ENCODE results near the gene LDB1.
A peak's percentile ranks its signal among the peaks of the same experiment; 100 is the strongest.

Gene LDB1

DNA sequence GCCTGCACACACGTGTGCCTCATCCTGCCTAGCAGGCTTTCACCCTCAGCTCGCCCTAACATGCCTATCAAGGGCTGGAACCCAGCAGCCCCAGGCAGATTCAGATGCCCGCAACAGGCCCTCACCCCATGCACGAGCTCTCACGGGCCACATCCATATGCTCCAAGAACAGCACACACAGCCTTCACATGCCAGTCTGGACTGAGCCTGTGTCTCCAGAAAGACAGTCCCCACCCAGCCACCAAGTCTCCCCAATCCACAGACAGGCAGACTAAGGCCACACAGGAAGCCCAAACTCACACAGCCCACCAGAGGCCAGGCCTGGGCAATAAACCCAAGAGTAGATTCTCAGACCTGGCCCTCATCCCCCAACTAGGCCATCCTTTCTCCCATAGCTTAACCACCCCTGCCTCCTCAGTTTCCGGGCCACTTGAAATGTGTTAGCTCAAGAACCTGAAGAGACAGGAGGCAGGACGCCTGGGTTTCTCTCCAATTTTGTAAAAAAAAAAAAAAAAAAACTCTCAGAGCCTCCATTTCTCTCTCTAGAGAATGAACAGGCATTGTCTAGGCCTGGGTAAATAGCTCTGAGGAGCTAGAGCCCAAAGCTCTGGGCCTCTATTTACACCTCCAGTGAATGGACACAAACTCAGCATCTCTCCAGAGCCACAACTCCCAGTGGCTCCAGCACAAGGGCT, 6.8 kb downstream of the LDB1 start:
- no peak for DNase-seq (ENCODE audit: low read depth, low spot score)
- peak overlapping the region; percentile 77 for H3K4me3 ChIP-seq (ENCODE audit: low read depth, low read length)
- in situ Hi-C loops (cut with HindIII; ENCODE audit: low sequenced_read_pairs) = no loop called here
- TF ChIP-seq, protein P1, sequence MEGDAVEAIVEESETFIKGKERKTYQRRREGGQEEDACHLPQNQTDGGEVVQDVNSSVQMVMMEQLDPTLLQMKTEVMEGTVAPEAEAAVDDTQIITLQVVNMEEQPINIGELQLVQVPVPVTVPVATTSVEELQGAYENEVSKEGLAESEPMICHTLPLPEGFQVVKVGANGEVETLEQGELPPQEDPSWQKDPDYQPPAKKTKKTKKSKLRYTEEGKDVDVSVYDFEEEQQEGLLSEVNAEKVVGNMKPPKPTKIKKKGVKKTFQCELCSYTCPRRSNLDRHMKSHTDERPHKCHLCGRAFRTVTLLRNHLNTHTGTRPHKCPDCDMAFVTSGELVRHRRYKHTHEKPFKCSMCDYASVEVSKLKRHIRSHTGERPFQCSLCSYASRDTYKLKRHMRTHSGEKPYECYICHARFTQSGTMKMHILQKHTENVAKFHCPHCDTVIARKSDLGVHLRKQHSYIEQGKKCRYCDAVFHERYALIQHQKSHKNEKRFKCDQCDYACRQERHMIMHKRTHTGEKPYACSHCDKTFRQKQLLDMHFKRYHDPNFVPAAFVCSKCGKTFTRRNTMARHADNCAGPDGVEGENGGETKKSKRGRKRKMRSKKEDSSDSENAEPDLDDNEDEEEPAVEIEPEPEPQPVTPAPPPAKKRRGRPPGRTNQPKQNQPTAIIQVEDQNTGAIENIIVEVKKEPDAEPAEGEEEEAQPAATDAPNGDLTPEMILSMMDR (IDR thresholded peaks at IDR 0.05; ENCODE audit: low read depth, low read length) = no peak

GRCh38 chr10:102112210-102112817, 7.9 kb downstream of the LDB1 start:
- H3K4me3 ChIP-seq (ENCODE audit: low read depth, low read length) = no peak overlapping the region
- DNase-seq (ENCODE audit: low read depth, low spot score) = no peak
- TF ChIP-seq, protein P1 (IDR thresholded peaks at IDR 0.05; ENCODE audit: low read depth, low read length) = peak; percentile 21
- in situ Hi-C loops (cut with HindIII; ENCODE audit: low sequenced_read_pairs) = no loop called here

DNA sequence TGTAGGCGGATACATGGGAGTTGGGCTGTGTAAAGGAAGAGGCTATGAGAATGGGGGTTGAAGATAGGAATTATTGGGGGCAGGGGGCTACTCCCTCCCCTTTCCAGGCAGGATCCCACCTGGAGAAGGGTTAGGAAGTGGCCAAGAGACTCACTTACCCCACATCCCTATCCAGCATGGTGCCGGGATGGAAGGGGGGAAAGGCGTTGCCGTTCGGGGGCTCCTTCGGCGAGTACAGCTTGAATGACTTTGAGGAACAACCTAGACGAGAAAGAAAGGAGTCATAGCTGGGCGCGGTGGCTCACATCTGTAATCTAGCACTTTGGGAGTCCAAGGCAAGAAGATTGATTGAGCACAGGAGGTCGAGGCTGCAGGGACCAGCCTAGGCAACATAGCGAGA, 8.9 kb downstream of the LDB1 start:
- TF ChIP-seq, protein P1 (IDR thresholded peaks at IDR 0.05; ENCODE audit: low read depth, low read length) = no peak
- DNase-seq (ENCODE audit: low read depth, low spot score) = no peak
- in situ Hi-C loops (cut with HindIII; ENCODE audit: low sequenced_read_pairs) = no loop called here
- no peak overlapping the region for H3K4me3 ChIP-seq (ENCODE audit: low read depth, low read length)

DNA sequence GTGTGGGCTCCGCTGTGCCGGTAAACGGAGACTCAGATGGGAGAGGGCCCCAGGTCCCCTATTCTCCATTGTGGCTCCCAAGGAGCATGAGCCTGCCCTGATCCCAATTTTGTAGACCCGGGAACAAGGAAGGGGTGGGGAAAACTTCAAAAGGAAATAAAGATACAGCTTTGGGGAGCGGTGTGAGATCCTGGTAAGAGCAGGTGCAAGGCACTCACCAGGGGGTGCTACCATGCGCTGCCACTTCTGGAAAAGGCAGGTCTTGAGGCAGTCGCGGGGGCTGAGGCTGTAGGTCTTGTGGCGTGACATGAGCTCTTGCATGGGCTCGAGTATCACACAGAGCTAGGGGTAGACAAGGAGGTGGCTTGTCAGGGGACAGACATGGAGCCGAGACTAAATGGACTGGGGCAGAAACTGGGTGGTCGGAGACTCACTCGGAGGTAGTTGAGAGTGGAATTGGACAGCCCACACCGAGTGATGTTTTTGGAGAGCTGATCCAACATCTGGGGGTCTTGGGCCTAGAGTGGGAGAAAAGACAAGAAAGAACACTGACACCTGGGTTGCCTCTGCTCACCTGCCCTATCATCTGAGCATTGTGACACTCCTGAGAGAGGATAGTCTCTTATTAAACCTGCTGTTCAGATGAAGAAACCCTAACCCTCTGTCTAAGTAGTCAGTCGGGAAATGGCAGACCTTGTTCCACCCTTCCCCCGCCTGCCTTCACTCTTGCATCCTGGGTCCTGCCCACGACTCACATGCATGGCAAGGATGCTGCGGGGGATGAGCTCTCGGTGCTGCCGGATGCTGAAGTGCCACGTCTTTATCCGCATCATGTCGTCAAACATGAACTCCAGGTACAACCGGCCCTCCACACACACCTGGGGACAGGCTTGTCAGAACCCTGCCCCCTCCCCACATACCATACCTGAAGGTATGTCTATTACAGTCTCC, 10.7 kb downstream of the LDB1 start:
- TF ChIP-seq, protein P1 (IDR thresholded peaks at IDR 0.05; ENCODE audit: low read depth, low read length) = no peak
- in situ Hi-C loops (cut with HindIII; ENCODE audit: low sequenced_read_pairs) = no loop called here
- DNase-seq (ENCODE audit: low read depth, low spot score) = no peak
- no peak overlapping the region for H3K4me3 ChIP-seq (ENCODE audit: low read depth, low read length)

- in situ Hi-C loops (cut with HindIII; ENCODE audit: low sequenced_read_pairs) = no loop called here
- TF ChIP-seq, protein P1 (IDR thresholded peaks at IDR 0.05; ENCODE audit: low read depth, low read length) = no peak
- H3K4me3 ChIP-seq (ENCODE audit: low read depth, low read length) = no peak overlapping the region
- no peak for DNase-seq (ENCODE audit: low read depth, low spot score)
Observed at GRCh38 chr10:102106998-102107397, 13.2 kb downstream of the LDB1 start.

GRCh38 chr10:102102421-102102820, 17.7 kb downstream of the LDB1 start:
- TF ChIP-seq, protein P1 (IDR thresholded peaks at IDR 0.05; ENCODE audit: low read depth, low read length) = no peak
- no peak overlapping the region for H3K4me3 ChIP-seq (ENCODE audit: low read depth, low read length)
- in situ Hi-C loops (cut with HindIII; ENCODE audit: low sequenced_read_pairs) = no loop called here
- no peak for DNase-seq (ENCODE audit: low read depth, low spot score)
